Activated naive CD4-positive, alpha-beta T cell treated with anti-CD3 and anti-CD28 coated beads, Interleukin-2, amount 50 U/mL, for 16 hours (primary cell): Measurements from ENCODE around the gene PBX3.

Experiments used
- DNase-seq: peaks from one replicate; pipeline ENCODE4 v3.0.0-alpha.2; 2020

The PBX3 gene

DNA sequence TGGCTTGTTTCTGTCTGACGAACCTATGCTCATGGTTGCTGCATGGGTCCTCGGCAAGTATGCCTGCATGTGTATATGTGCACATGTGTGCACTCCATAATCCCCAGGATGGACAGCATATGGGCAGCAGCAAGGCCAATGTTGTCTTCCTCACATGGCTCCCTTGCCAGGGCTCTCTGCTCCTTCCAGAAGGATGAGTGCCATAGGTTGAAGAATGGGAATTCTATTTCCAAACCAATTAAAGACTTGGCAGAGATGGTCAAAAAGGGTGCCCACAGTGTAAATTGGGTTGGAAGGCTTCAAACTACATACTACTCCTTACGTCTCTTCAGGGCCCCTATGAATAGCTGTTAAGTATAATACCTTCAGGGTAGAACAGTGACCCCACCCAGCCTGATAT is 212.1 kb downstream of the PBX3 start:
- DNase-seq, result no peak

GRCh38 chr9:125959951-125960619 is 212.9 kb downstream of the PBX3 start:
- no peak for DNase-seq

DNA sequence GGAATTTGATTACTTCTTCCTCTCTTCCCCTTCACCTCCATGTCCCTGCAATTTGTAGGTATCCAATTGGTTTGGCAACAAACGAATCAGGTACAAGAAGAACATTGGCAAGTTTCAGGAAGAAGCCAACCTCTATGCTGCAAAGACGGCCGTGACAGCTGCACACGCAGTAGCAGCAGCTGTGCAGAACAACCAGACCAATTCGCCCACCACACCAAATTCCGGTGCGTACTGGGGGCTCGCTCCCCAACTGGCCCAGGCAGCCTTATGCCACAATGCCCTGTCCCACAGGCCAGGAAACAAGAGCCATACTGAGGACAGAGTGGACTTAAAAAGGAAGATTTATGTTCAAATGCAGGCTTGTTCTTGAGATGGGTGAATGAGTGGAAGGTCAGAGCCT is 213.5 kb downstream of the PBX3 start:
- DNase-seq, result no peak

- no peak for DNase-seq
Measured at GRCh38 chr9:125961072-125961471, 213.9 kb downstream of the PBX3 start.

- DNase-seq, result no peak
Measured at GRCh38 chr9:125963932-125964331, 216.8 kb downstream of the PBX3 start.

- DNase-seq, result no peak
Measured at GRCh38 chr9:125964702-125965225, 217.6 kb downstream of the PBX3 start.

DNA sequence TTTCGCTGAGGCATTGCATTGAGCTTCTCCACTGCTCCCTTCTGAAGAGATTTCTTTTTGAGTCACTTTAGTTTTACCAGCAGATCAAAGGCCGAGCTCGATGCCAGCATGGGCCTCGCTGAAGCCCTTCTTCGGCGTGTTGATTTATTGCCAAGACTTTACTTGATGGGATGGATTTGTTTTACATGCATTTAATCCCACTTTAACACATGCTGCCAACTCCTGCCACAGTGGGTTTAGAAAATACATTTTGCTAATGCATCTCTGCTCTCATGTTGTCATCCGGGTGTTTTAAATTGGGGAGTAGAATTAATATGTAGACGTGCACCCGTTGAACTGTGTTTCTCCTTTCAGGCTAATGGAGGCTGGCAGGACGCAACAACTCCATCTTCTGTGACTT is 218.3 kb downstream of the PBX3 start:
- no peak for DNase-seq

GRCh38 chr9:125966466-125966865 is 219.3 kb downstream of the PBX3 start:
- no peak for DNase-seq

- no peak for DNase-seq
Measured at GRCh38 chr9:125966959-125967711, 220.0 kb downstream of the PBX3 start.

DNA sequence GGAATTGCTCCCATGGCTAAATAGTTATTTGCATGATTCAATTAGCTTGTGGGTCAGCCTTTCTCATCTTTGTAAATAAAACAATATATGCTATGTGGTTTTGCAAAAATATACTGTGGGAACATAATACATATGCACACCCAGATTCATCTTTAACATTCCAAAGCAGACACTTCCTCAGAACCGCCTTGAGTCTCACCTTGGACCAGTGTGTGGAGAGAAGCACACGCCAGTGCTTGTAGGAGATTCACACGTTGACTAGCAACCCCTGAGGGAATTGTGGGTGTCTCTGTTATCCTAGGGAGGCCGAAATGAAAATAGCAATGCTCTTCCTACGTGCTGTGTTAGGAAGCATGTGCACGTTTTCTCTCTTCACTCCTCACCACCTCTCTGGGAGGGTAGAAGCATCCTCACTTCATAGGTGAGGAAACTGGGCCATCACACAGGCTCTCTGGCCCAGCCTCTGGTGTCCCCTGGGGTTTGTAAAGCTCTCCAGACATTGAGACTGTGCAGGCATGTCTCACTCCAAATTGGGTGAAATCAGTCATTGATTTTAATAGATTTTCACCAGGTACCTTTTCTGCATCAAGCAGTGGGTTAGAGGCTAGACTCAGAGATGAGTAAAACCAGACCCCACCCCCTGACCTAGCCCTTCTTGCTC is 221.7 kb downstream of the PBX3 start:
- DNase-seq, result no peak

- no peak for DNase-seq
Measured at GRCh38 chr9:125969462-125969861, 222.3 kb downstream of the PBX3 start.

- DNase-seq, result no peak
Measured at GRCh38 chr9:125969868-125970267, 222.7 kb downstream of the PBX3 start.

DNA sequence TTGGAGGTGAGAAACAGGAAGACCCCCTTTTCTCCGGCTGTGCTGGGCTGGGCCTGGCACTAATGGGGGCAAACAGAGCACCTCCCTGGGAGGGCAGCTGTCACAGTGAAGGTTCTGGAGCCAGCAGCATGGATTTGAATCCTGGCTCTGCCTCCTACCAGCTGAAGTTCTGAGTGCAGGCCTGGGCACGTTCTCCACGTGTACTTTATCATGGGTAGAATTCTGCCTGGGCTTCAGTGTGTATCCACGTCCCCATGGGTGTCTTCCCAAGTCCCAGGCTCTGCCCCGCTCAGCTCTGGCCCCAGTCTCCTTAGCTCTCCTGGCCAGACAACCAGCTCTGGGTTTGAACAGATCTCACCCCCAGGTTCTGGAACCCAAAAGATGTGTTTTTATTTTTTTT is 223.2 kb downstream of the PBX3 start:
- no peak for DNase-seq

DNA sequence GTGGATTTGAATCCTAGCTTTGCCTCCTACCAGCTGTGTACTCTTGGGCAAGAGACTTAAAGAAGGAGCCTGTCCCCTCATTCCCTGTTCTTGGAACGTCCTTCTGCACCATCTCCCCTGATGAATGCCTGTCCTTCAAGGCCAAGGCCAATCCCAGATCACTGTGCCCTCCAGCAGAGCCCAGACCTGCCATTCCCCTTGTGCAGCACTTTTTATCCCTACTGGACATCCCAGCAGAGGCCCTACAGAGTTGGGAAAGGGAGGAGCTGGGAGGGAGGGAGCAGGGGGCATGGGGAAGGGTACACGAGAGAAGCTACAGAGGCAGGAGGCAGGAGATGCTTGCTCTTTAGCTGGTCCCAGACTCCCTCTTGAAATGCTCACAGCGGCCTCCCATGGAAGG is 223.9 kb downstream of the PBX3 start:
- no peak for DNase-seq

- no peak for DNase-seq
Measured at GRCh38 chr9:125972012-125972729, 225.0 kb downstream of the PBX3 start.

- DNase-seq, result no peak
Measured at GRCh38 chr9:125973547-125973946, 226.4 kb downstream of the PBX3 start.

- no peak for DNase-seq
Measured at GRCh38 chr9:125974705-125975104, 227.5 kb downstream of the PBX3 start.

GRCh38 chr9:125977223-125977622 is 230.1 kb downstream of the PBX3 start:
- no peak for DNase-seq

GRCh38 chr9:125979383-125979782 is 232.2 kb downstream of the PBX3 start:
- no peak for DNase-seq

DNA sequence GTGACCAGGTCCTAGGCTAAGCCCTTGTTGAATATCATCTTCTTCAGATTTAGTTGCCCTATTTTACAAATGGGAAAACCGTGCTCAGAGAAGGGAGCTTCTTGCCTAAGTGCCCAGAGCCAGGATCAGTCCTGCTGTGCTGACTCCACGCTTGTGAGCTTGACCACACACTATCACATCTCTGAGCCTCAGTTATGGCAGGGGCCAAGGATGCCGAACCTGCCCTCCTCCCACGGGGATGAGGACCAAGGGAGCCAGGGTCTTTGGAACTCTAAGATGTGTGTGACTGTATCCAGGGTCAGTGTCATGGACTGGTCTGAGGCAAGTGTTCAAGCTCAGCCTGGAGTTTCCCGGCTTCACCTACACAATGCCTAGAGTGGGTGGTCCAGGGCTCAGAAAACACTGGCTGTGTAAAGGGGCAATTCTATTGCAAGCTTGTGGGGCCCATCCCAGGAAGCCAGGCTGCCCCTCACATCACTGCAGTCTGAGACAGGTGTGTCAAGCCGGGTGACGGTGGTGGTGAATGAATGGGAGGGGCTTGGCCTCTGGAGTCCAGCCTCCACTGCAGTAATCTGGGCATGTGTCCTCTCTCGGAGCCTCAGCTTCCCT is 235.7 kb downstream of the PBX3 start:
- DNase-seq, result no peak

DNA sequence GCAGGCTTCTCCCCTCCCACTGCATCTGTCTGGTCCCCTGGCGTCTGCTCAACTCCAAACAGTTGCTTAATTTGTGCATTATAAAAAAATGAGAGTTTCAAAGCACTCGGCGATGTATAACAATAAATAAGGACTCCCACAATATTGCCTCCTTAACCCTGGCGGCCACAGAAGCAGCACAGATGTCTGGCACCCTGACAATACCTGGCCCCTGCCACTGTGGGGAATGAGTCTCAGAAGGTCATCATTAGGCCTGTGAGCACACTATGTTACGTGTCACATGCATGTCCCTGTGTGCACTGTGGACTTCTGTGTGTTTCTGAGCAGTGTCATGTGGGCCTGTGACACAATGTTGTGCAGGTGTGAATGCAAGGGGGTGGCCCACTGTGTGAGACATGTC is 236.5 kb downstream of the PBX3 start:
- DNase-seq, result no peak

- no peak for DNase-seq
Measured at GRCh38 chr9:125984461-125984860, 237.3 kb downstream of the PBX3 start.
